Hippocampal formation (tissue), 2 donors: ENCODE results near the gene HPSE.
A peak's percentile ranks its signal among the peaks of the same experiment; 100 is the strongest.
"Not testable (repeated sequence)": the region's sequence is repeated elsewhere in the genome, so short reads cannot be mapped to it uniquely, and the experiment has no call there.

ENCODE experiments used
- DNase-seq, 2 donors: peaks; one replicate each; lab custom pipeline; 2025; lab: John Stamatoyannopoulos, UW

Gene HPSE

GRCh38 chr4:83283181-83283580 is 51.5 kb downstream of the HPSE start:
- no peak for DNase-seq

DNA sequence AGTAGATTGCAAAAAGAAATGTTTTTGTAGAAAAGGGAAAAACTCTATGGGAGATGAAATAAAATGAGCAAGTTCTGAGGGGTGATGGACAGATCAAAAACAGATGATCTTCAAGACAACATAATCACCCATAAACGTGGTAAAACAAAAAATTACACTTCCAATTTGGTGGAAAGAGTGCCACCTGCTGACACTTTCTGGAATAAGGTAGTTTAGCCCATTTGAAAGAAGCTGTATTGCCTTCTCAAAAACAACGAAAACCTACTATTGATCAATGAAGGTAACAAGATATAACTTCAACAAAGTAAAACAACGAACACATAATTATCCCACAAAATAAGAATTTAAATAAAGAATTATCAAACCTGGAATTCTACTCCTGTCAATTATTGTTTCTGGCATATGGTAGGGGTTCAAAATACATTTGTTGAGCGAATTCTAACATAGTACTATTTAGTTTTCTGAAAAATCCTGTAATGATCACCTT is 52.6 kb downstream of the HPSE start:
- DNase-seq, result peak in 1 of 2 donors; percentile 38

- no peak for DNase-seq
Observed at GRCh38 chr4:83281307-83281706, 53.3 kb downstream of the HPSE start.

DNA sequence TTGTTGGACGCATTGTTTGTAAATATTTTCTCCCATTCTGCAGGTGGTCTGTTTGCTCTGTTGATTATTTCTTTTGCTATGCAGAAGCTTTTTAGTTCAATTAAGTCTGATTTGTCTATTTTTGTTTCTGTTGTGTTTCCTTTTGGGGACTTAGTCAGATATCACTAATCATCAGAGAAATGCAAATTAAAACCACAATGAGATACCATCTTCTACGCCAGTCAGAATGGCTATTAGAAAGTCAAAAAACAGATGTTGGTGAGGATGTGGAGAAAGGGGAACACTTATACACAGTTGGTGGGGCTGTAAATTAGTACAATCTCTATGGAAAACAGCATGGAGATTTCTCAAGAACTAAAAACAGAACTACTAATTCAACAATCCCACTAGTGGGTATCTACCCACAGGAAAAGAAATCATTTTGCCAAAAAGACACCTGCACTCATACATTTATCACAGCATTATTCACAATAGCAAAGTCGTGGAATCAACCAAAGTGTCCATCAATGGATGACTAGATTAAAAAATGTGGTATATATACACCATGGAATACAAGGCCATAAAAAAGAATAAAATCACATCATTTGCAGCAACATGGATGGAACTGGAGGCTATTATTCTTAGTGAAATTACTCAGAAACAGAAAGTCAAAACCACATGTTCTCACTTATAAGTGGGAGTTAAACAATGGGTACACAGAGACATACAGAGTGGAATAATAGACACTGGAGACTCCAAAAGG is 58.2 kb downstream of the HPSE start:
- DNase-seq, result no peak

GRCh38 chr4:83273926-83274325 is 60.7 kb downstream of the HPSE start:
- not testable (repeated sequence) for DNase-seq

DNA sequence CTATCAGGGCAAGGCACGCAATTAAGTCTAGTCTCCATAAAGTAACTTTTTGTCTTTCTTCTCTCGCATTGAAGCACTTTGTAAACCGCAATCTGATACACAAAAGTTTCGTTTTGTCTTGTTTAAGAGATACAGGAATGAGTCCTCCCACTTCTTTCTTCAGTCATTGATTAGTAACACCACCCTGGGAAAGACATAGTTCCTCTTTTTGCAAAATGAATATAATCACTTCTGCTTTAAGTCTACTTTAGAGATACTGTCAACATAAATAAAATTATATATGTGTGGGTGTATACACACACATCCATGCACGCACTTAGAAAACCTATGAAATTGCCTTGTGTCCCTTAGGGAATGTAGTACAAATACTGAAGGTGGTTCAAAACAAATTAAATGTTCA is 61.7 kb downstream of the HPSE start:
- no peak for DNase-seq

DNA sequence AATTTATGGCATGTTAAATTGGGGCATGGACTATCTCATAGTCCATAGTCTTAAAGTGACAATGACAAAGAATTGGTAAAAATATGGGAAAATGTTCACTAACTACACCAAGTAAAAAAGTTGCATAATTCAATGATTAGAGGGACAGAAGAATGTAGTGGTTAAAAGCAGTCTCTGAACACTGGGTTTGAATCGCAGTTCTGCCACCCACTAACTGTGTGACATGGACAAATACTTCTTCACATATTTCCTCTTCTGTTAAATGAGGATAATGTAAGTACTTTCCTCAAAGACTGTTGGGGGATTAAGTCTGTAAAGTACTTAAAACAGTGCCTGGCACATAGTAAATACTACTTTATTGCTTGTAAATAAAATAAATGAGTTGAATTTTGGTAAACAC is 65.4 kb downstream of the HPSE start:
- DNase-seq, result no peak

GRCh38 chr4:83268491-83268890 is 66.2 kb downstream of the HPSE start:
- DNase-seq, result no peak

DNA sequence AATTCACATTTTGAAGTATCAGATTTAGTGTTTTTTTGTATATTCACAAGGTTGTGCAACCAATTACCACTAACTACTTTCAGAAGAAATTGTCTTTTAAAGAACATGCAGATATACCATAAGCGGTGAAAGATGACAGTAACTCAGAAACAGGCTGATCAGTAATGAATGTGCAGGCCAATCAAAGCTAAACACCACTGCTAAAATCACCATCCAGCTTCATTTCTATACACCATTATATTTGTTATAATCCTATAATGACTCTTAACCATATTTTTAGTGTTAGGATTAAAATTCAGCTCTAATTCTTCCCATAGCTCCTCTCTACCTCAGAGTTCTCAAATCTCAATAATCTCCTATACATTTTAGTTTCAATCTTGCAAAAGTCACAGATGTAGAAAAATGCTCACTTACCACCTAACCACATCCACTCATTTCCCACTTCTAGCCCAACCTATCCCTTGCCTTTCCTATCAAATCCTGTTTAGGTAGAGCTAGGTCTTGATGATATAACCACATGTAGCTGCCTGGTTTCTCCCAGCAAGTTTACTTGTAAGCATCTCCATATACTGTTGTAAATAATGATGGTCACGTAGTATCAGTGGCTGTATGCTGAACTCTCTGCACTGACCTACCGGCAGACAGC is 66.7 kb downstream of the HPSE start:
- no peak for DNase-seq

DNA sequence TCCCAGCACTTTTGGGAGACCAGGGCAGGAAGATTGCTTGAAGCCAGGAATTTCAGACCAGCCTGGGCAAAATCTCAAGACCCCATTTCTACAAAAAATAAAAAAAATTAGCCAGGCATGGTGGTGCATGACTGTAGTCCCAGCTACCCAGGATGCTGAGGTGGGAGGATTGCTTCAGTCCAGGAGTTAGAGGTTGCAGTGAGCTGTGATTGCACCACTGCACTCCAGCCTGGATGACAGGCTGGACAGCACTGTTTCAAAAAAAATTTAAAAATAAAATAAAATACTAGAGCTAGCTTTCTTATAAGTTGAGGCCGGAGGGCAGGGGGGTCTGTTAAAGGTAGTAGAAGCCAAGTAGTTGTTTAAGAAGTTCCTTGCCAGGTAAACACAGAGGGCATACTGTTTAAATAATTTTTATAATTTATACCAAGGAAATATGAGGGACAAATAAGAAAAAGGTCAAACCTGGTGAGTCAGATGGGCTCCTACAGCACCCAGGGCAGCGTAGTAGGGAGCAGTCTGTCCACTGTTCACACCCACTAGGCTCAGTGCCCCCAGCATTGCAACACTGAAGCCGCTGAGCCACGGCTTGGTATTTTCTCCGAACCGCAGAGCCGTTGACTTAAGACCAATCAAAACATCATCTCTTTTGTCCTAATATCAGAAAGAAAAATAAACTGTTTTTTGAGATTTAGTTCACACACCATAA is 67.4 kb downstream of the HPSE start:
- DNase-seq, result no peak

- no peak for DNase-seq
Observed at GRCh38 chr4:83266689-83267088, 68.0 kb downstream of the HPSE start.

GRCh38 chr4:83263106-83263505 is 71.5 kb downstream of the HPSE start:
- DNase-seq, result no peak

GRCh38 chr4:83262682-83263081 is 72.0 kb downstream of the HPSE start:
- DNase-seq, result no peak

GRCh38 chr4:83261307-83261706 is 73.3 kb downstream of the HPSE start:
- no peak for DNase-seq

GRCh38 chr4:83259586-83259985 is 75.1 kb downstream of the HPSE start:
- no peak for DNase-seq

GRCh38 chr4:83258461-83258860 is 76.2 kb downstream of the HPSE start:
- DNase-seq, result no peak

DNA sequence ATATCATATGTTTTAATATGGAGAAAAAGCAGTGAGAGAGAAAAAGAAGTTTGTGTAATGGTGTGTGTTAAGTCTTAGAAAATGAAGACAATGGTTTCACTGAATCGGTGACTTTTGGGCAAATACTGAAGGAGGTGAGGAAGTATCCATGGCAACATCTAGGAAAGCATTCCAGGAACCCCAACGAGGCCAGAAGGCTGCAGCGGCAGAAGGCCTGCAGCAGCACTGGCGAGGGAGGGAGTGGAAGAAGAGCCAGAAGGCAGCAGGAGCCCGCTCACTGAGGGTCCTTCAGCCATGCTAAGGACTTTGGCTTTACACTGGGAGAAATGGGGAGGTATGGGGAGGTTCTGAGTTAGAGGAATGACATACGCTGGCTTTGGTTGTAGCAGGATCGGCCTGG is 76.8 kb downstream of the HPSE start:
- no peak for DNase-seq

- no peak for DNase-seq
Observed at GRCh38 chr4:83255584-83255983, 79.1 kb downstream of the HPSE start.

- DNase-seq, result peak in 1 of 2 donors; percentile 8
Observed at GRCh38 chr4:83252782-83253405, 81.8 kb downstream of the HPSE start.

GRCh38 chr4:83251447-83251830 is 83.2 kb downstream of the HPSE start:
- DNase-seq, result no peak

- no peak for DNase-seq
Observed at GRCh38 chr4:83250687-83251446, 83.8 kb downstream of the HPSE start.

GRCh38 chr4:83248486-83248885 is 86.2 kb downstream of the HPSE start:
- DNase-seq, result no peak
